ENCODE data around the gene MLANA. TPM values are rescaled to one million over a fixed set of nuclear protein-coding genes. Genes with fewer than 3 reads are reported as not detected.
"Not testable (repeated sequence)": the region's sequence is repeated elsewhere in the genome, so short reads cannot be mapped to it uniquely, and the experiment has no call there.

Gene MLANA
- total RNA-seq, 2 experiments from 2014 or later, result not detected

GRCh38 chr9:5870691-5871090 is 20.0 kb upstream of the MLANA start:
- DNase-seq, result no peak
- no peaks in the 10 kb centered on the region for H3K36me3 Mint-ChIP-seq (ENCODE audit: low read depth)
- H3K27ac Mint-ChIP-seq, result no peak overlapping the region
- intact Hi-C loops (cut with micrococcal nuclease), result no loop called here
- H3K27me3 Mint-ChIP-seq (ENCODE audit: low read depth), result no peaks in the 10 kb centered on the region
- H3K4me1 Mint-ChIP-seq (ENCODE audit: low read depth), result peaks cover 12% of the 10 kb centered on the region
- CTCF ChIA-PET, result interaction anchor here (0.6 to 2.5 kb wide), 4 partner anchors 11 to 42 kb away, joined by 3 to 7 read pairs (median 4); no protein-coding TSS in a partner anchor
- H3K9me3 Mint-ChIP-seq, result no peaks in the 10 kb centered on the region
- H3K4me3 Mint-ChIP-seq, result no peak overlapping the region

- CTCF ChIA-PET, result interaction anchor here (0.9 to 2.5 kb wide), 2 partner anchors 15 to 43 kb away, joined by 3 to 7 read pairs; no protein-coding TSS in a partner anchor
- DNase-seq, result no peak
- no peak overlapping the region for H3K27ac Mint-ChIP-seq
- no peaks in the 10 kb centered on the region for H3K27me3 Mint-ChIP-seq (ENCODE audit: low read depth)
- H3K4me1 Mint-ChIP-seq (ENCODE audit: low read depth), result peaks cover 12% of the 10 kb centered on the region
- intact Hi-C loops (cut with micrococcal nuclease), result loop anchor here (1.0 kb wide), 1 partner anchor 42 kb away; no protein-coding TSS in a partner anchor
- H3K36me3 Mint-ChIP-seq (ENCODE audit: low read depth), result no peaks in the 10 kb centered on the region
- no peak overlapping the region for H3K4me3 Mint-ChIP-seq
- H3K9me3 Mint-ChIP-seq, result no peaks in the 10 kb centered on the region
Observed at GRCh38 chr9:5871785-5872184, 18.9 kb upstream of the MLANA start.

- Mint-ChIP-seq H3K36me3 (ENCODE audit: low read depth) (no peaks in the 10 kb centered on the region), H3K4me3 (no peak overlapping the region), H3K27ac (no peak overlapping the region), H3K4me1 (ENCODE audit: low read depth) (peaks cover 12% of the 10 kb centered on the region), H3K9me3 (no peaks in the 10 kb centered on the region), H3K27me3 (ENCODE audit: low read depth) (no peaks in the 10 kb centered on the region)
- CTCF ChIA-PET, result interaction anchor here (0.9 to 2.5 kb wide), 2 partner anchors 14 to 44 kb away, joined by 3 to 7 read pairs; no protein-coding TSS in a partner anchor
- intact Hi-C loops (cut with micrococcal nuclease), result loop anchor here (1.0 kb wide), 1 partner anchor 41 kb away; no protein-coding TSS in a partner anchor
- no peak for DNase-seq
Observed at GRCh38 chr9:5872511-5872910, 18.2 kb upstream of the MLANA start.

- H3K4me1 Mint-ChIP-seq (ENCODE audit: low read depth), result peaks cover 12% of the 10 kb centered on the region
- H3K4me3 Mint-ChIP-seq, result no peak overlapping the region
- CTCF ChIA-PET, result interaction anchor here (2.2 kb wide), 1 partner anchor 13 kb away, joined by 12 read pairs; no protein-coding TSS in a partner anchor
- H3K9me3 Mint-ChIP-seq, result no peaks in the 10 kb centered on the region
- no peaks in the 10 kb centered on the region for H3K36me3 Mint-ChIP-seq (ENCODE audit: low read depth)
- intact Hi-C loops (cut with micrococcal nuclease), result no loop called here
- H3K27me3 Mint-ChIP-seq (ENCODE audit: low read depth), result no peaks in the 10 kb centered on the region
- DNase-seq, result no peak
- no peak overlapping the region for H3K27ac Mint-ChIP-seq
Observed at GRCh38 chr9:5873439-5873838, 17.2 kb upstream of the MLANA start.

DNA sequence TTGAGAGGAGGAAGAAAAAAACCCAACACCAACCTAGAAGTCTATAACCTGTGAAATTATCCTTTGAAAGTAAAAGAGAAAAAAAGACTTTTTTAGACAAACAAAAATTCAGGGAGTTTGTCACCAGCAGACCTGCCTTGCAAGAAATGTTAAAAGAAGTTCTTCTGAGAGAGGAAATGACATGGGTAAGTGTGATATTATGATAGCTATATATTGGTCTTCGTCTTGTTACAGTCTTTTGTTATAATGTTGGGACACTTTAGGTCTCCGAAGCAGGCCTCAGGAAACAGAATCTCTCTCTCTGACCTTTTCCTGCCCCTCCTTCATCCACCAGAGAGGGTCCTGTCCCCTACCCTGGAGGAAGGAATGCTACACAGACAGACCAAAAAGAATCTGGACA is 16.6 kb upstream of the MLANA start:
- no peak for DNase-seq
- H3K36me3 Mint-ChIP-seq (ENCODE audit: low read depth), result no peaks in the 10 kb centered on the region
- intact Hi-C loops (cut with micrococcal nuclease), result no loop called here
- H3K4me3 Mint-ChIP-seq, result no peak overlapping the region
- CTCF ChIA-PET, result interaction anchor here (0.6 to 2.2 kb wide), 3 partner anchors 12 to 433 kb away, joined by 3 to 12 read pairs (median 3); no protein-coding TSS in a partner anchor
- no peak overlapping the region for H3K27ac Mint-ChIP-seq
- H3K27me3 Mint-ChIP-seq (ENCODE audit: low read depth), result no peaks in the 10 kb centered on the region
- peaks cover 12% of the 10 kb centered on the region for H3K4me1 Mint-ChIP-seq (ENCODE audit: low read depth)
- H3K9me3 Mint-ChIP-seq, result no peaks in the 10 kb centered on the region

- H3K4me1 Mint-ChIP-seq (ENCODE audit: low read depth), result peaks cover 11% of the 10 kb centered on the region
- H3K27ac Mint-ChIP-seq, result no peak overlapping the region
- no peaks in the 10 kb centered on the region for H3K36me3 Mint-ChIP-seq (ENCODE audit: low read depth)
- no peak for DNase-seq
- CTCF ChIA-PET, result interaction anchor here (1.2 kb wide), 1 partner anchor 34 kb away, joined by 3 read pairs; no protein-coding TSS in a partner anchor
- H3K9me3 Mint-ChIP-seq, result no peaks in the 10 kb centered on the region
- no peaks in the 10 kb centered on the region for H3K27me3 Mint-ChIP-seq (ENCODE audit: low read depth)
- intact Hi-C loops (cut with micrococcal nuclease), result no loop called here
- no peak overlapping the region for H3K4me3 Mint-ChIP-seq
Observed at GRCh38 chr9:5876026-5876425, 14.7 kb upstream of the MLANA start.

DNA sequence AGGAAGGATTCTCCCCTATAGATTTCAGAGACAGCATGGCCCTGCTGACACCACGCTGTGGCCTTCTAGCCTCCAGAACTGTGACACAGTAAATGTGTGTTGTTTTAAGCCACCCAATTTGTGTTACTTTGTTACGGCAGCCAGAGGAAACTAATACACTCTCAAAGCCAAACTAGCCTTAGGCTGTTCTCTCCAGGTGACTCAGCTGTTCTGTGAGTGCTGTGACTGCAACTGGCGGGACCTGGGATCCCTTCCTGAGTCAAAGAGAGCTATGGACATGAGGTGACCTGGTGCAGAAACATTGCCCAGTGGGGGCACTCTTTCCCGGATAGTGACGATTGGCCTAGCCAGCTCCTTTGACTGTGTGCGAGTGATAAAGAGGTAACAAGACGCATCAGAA is 14.0 kb upstream of the MLANA start:
- intact Hi-C loops (cut with micrococcal nuclease), result no loop called here
- CTCF ChIA-PET, result interaction anchor here (1.2 to 1.5 kb wide), 2 partner anchors 9 to 35 kb away, joined by 3 to 5 read pairs; no protein-coding TSS in a partner anchor
- no peak for DNase-seq
- no peaks in the 10 kb centered on the region for H3K36me3 Mint-ChIP-seq (ENCODE audit: low read depth)
- no peaks in the 10 kb centered on the region for H3K9me3 Mint-ChIP-seq
- no peak overlapping the region for H3K27ac Mint-ChIP-seq
- H3K4me3 Mint-ChIP-seq, result no peak overlapping the region
- no peaks in the 10 kb centered on the region for H3K27me3 Mint-ChIP-seq (ENCODE audit: low read depth)
- H3K4me1 Mint-ChIP-seq (ENCODE audit: low read depth), result peaks cover 11% of the 10 kb centered on the region

DNA sequence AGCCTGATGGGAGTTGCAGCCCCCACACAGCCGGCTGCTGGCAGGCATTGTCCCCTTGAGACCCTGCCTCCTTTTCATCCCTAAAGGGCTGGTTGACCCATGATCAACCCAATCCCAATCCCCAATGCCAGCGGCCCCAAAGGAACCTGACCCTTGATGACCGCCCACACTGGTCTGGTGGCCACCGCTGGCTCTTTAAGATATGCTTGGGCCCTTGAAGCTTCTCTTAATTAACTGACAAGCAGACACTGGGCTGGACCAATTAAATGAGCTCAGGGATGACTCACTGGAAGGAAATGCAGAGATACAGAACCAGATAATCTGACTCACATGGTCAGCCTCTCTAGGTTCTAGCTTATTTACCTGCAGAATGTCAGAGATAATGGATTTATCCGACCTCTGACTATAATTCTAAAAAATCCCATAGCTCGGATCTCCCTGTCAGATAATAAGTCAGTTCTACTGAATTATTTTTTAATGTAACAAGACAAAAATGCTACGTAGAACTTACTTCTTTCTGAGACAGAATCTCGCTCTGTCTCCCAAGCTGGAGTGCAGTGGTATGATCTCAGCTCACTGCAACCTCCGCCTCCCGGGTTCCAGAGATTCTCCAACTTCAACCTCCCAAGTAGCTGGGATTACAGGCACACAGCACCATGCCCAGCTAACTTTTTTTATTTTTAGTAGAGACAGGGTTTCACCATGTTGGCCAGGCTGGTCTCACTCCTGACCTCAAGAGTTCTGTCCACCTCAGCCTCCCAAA is 11.1 kb upstream of the MLANA start:
- intact Hi-C loops (cut with micrococcal nuclease), result no loop called here
- no peak for DNase-seq
- CTCF ChIA-PET, result interaction anchor here (1.0 to 2.3 kb wide), 4 partner anchors 19 to 174 kb away, joined by 3 to 9 read pairs (median 6); no protein-coding TSS in a partner anchor
- no peaks in the 10 kb centered on the region for H3K36me3 Mint-ChIP-seq (ENCODE audit: low read depth)
- no peak overlapping the region for H3K4me3 Mint-ChIP-seq
- H3K9me3 Mint-ChIP-seq, result no peaks in the 10 kb centered on the region
- H3K27ac Mint-ChIP-seq, result no peak overlapping the region
- H3K27me3 Mint-ChIP-seq (ENCODE audit: low read depth), result no peaks in the 10 kb centered on the region
- H3K4me1 Mint-ChIP-seq (ENCODE audit: low read depth), result peaks cover 3% of the 10 kb centered on the region

GRCh38 chr9:5882244-5883012 is 8.3 kb upstream of the MLANA start:
- CTCF ChIA-PET, result interaction anchor here (0.8 to 7.8 kb wide), 3 partner anchors 12 to 170 kb away, joined by 3 to 144 read pairs (median 3); no protein-coding TSS in a partner anchor
- H3K27me3 Mint-ChIP-seq (ENCODE audit: low read depth); H3K4me1 Mint-ChIP-seq (ENCODE audit: low read depth); intact Hi-C loops (cut with micrococcal nuclease); DNase-seq; H3K4me3 Mint-ChIP-seq; H3K27ac Mint-ChIP-seq; H3K9me3 Mint-ChIP-seq; H3K36me3 Mint-ChIP-seq (ENCODE audit: low read depth): not testable (repeated sequence)

DNA sequence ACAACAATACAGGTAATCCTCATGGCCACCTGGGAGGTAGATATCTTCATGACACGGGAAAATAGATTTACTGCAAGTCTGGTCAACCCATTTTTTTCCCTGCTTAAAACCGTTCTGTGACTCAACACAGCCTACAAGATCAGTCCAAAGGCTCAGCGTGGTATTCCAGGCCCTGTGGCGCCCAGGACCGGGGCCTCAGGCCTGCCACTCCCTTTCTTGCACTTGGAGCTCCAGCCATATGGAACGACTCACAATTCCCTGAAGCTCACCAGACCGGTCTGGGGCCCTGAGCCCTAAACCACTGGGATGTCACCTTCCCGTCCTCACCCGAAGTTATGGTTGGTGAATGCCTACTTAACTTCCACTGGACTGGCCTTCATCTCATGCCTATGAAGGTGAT is 6.5 kb upstream of the MLANA start:
- no peaks in the 10 kb centered on the region for H3K27me3 Mint-ChIP-seq (ENCODE audit: low read depth)
- H3K9me3 Mint-ChIP-seq, result no peaks in the 10 kb centered on the region
- intact Hi-C loops (cut with micrococcal nuclease), result no loop called here
- DNase-seq, result no peak
- H3K4me1 Mint-ChIP-seq (ENCODE audit: low read depth), result no peaks in the 10 kb centered on the region
- CTCF ChIA-PET, result interaction anchor here (1.1 to 7.8 kb wide), 4 partner anchors 10 to 421 kb away, joined by 3 to 144 read pairs (median 17); no protein-coding TSS in a partner anchor
- no peak overlapping the region for H3K27ac Mint-ChIP-seq
- no peaks in the 10 kb centered on the region for H3K36me3 Mint-ChIP-seq (ENCODE audit: low read depth)
- H3K4me3 Mint-ChIP-seq, result no peak overlapping the region

DNA sequence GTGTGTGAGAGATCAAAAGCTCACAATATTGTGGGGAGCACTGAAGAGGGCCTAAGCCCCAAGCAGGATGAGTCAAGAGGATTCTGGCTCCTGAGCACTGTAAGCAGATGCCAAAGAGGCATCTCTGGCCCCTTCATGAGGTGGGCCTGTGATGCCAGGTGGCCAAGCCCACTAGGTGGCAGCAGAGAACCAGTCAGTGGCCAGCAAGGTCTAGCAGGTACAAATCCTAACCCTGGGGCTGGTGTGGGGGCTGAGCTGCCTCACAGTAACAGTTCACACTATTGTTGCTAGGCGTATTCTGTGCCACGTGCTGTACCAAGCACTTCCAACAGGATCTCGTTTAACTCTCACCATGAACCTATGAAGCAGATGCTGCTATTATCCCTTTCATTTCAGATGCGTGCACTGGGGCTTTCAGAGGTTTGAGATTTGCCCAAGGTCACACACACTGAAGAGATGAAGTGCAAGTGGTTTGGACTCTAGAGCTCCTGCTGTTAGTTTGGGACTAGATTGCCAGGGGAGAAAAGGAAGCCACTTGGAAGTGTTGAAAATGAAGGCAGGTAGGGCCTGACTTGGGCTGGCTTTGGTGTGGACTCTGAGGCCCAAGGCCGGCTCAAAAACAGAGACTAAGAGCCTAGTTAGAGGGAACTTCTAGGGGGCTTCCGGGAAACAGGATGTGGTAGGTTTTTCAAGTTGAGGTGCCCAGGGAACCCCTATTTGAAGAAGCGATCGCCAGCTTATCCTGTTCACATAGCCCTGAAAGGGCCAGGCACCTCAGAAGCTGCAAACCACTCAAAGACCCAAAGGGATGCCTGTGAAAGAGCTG is 4.4 kb upstream of the MLANA start:
- H3K36me3 Mint-ChIP-seq (ENCODE audit: low read depth), result no peaks in the 10 kb centered on the region
- CTCF ChIA-PET, result interaction anchor here (0.6 to 7.8 kb wide), 54 partner anchors 9 to 682 kb away, joined by 3 to 144 read pairs (median 4); partner anchors contain the start of gene ERMP1
- no peak overlapping the region for H3K27ac Mint-ChIP-seq
- no peaks in the 10 kb centered on the region for H3K9me3 Mint-ChIP-seq
- no peak overlapping the region for H3K4me3 Mint-ChIP-seq
- no peaks in the 10 kb centered on the region for H3K4me1 Mint-ChIP-seq (ENCODE audit: low read depth)
- DNase-seq, result peak; percentile 92
- no peaks in the 10 kb centered on the region for H3K27me3 Mint-ChIP-seq (ENCODE audit: low read depth)
- intact Hi-C loops (cut with micrococcal nuclease), result loop anchor here (1.0 to 2.0 kb wide), 8 partner anchors 87 to 682 kb away; partner anchors contain the start of gene RANBP6

Data from activated naive CD4-positive, alpha-beta T cell treated with anti-CD3 and anti-CD28 coated beads for 36 hours (primary cell).